Dermis microvascular lymphatic vessel endothelial cell (primary cell): ENCODE data around the gene NLRC5. TPM values are rescaled to one million over a fixed set of nuclear protein-coding genes. Genes with fewer than 3 reads are reported as not detected.
"Not testable (repeated sequence)": the region's sequence is repeated elsewhere in the genome, so short reads cannot be mapped to it uniquely, and the experiment has no call there.

ENCODE experiments used
- DNase-seq, 2 donors: peaks; one replicate each; pipeline versions ENCODE4 v3.0.0 to v3.0.0-alpha.2; 2010; ENCODE audit warnings: low read depth in 2 of 2
- total RNA-seq: library from RNA; depleted of rRNA; stranded (reverse); fragments of >200 nt; gene quantifications from 2 replicates; pipeline ENCODE4 v1.2.1, GENCODE V29; 2014

NLRC5 gene
- total RNA-seq, 1 donor from 2014 or later: 16.7 TPM

DNA sequence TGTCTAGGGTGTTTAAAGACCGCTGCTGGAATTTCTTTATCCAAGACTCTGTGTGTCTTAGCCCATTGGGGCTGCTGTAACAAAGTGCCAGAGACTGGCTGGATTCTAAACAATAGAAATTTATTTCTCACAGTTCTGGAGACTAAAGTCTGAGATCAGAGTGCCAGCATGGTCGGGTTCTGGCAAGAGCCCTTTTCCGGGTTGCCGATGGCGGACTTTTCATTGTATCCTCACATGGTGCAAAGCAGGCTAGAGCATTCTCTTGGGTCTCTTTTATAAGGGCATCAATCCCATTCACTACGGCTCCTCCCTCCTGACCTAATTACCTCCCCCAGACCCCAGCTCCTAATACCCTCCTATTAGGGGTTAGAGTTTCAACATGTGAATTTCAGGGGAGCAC lies 9.5 kb downstream of the NLRC5 start:
- no peak for DNase-seq

GRCh38 chr16:56999409-57000270 lies 10.3 kb downstream of the NLRC5 start:
- DNase-seq: no peak

DNA sequence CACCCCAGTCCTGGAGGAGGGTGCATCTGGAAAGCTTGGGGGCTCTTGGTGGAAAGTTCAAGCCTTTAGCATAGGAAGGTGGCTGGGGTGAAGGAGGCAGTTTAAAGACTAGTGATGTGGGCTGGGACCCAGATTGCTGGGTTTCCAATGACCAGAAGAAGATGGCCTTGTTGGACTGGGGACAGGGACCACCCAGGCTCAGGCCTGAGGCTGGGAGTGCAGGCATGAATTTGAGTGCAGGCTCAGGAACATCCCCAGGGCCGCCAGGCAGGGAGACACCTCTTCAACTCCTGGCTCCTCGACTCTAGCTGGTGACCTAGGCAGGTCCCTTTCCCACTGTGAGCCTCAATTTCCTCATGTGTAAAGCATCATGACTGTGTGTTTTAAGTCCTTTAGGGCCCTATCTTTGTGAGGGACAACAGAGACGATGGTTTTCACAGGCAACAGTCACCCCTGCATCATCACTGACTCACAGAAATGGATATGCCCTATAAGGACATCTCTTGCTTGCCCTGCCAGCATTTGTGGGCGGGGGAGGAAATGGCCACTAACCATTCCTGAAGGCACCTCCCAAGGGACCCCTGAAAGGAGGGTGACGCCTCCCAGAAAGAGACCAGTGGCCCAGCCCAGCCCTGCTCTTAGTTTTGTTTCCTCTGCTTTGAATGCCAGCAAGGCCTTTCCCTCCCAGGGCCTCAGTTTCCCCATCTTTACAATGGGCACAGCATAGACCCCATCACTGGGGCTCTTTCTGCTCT lies 11.1 kb downstream of the NLRC5 start:
- DNase-seq: peak; percentile 41 to 63

DNA sequence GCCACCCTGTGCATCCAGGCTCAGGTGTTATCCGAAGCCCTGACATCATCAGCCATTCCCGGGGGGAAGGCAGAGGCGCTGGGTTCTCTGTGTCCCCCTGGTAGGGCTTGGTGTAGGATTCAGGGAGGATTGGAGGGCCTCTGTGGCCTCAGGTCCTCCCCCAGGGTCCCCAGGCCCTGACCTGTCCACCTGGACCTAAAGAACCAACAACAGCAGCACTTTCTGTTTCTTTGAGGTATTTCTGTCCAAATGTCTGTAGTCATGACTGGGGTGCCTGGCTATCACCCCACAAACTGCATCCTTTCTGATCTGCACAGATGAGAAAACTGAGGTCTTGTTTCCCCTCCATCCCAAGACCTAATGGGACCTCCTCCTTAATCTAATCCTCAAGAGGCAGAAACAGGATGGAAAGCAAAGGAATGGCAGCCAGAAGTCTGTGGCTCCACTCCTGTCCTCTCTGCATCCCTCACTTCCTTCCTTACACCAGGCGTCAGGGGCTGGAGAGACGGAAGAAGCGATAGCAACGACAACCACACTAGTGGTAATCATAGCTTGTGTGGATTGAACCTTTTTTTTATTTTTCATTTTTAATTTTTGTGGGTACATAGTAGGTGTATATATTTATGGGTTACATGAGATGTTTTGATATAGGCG lies 11.8 kb downstream of the NLRC5 start:
- no peak for DNase-seq

GRCh38 chr16:57003439-57004386 lies 14.4 kb downstream of the NLRC5 start:
- DNase-seq: no peak

DNA sequence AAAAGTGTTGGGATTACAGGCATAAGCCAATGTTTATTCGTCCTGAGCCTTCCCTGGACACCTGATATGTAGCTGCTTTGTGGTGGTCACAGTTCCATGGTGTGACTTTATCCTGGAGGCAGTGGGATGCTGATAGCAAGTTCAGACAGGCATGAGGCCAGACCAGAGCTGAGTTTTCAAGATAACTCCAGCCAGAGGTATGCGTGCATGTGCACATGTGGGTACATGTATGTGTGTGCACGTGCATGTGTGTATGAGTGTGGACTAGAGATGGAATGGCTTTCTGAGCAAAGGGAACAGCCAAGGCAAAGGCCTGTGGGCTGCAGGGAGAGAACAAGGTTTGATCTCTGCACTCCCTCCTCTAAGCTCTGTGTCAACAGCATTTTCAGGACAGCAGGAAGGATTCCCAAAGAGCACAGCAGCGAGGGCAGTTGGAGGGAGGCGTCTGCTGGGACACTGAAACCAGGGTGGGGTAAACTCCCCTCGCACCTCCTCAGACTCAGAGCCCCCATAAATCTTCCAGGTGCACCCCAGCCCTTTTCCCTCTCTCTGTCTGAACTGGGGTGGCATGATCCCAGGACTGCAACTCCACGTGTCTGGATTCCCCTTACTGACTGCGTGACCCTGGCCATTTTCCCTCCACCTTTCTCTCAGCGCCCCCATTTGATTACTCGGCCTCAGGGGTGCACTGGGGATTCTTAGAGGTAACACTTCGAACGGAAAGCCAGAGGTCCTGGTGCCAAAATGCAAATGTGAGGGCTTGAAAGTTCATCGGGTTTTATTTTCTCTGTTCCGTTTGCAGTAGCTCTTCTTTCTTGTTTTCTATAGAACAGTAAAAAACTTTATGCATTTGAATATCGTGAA lies 15.3 kb downstream of the NLRC5 start:
- no peak for DNase-seq

- not testable (repeated sequence) for DNase-seq
Observed at GRCh38 chr16:57005597-57005996, 16.2 kb downstream of the NLRC5 start.

DNA sequence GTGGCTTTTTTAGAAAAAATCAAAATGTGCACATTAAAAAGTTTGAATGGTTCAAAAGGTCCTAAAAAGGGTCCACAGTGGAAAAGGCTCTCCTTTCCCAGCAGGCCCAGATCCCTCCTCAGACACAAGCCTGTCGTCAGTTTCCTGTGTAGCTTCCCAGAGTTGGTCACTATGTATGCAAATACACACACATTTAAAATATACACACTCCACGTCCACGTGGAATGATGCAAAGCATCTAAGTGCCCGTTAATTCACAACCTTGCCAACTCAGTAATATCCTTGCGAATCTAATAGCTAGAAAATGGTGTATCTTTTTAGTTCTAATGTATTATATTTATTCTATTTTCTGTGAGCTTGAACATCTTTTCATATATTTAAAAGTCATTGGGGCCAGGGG lies 17.7 kb downstream of the NLRC5 start:
- peak in 1 of 2 donors; percentile 17 for DNase-seq

GRCh38 chr16:57007530-57007929 lies 18.2 kb downstream of the NLRC5 start:
- no peak for DNase-seq

GRCh38 chr16:57008440-57008839 lies 19.1 kb downstream of the NLRC5 start:
- DNase-seq: no peak

DNA sequence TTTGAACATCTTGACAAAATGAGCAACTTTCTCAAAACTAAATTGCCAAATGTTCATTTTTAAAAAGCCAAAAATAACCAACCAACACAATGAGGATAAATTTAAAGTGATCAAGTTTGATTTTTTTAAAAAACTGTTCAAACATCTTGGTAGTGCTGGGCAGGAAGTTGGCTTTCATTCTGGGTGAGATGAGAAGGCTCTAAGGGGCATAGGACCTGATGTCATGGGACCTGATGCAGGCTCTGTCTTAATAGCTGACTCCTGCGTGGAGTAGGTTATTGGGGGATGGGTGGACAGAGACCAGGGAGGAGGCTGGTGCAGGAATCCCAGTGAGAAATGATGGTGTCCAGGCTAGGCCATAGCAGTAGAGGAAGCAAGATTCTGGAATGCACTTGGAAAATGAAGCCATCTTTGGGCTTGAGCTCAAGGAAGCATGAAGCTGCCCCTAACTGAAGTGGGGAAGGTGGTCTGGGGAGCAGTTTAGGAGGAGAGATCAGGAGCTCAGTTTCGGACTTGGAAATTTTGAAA lies 20.4 kb downstream of the NLRC5 start:
- DNase-seq: no peak

DNA sequence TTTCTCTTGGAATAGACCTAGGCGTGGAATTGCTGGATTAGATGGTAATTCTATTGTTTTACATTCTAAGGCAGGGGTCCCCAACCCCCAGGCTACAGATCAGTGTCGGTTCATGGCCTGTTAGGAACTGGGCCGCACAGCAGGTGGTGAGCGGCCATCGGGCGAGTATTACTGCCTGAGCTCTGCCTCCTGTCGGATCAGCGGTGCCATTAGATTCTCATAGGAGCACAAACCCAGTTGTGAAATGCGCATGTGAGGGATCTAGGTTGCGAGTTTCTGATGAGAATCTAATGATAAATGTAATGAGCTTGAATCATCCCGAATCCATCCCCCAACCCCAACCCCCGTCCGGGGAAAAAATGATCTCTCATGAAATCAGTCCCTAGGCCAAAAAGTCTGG lies 23.0 kb downstream of the NLRC5 start:
- no peak for DNase-seq

DNA sequence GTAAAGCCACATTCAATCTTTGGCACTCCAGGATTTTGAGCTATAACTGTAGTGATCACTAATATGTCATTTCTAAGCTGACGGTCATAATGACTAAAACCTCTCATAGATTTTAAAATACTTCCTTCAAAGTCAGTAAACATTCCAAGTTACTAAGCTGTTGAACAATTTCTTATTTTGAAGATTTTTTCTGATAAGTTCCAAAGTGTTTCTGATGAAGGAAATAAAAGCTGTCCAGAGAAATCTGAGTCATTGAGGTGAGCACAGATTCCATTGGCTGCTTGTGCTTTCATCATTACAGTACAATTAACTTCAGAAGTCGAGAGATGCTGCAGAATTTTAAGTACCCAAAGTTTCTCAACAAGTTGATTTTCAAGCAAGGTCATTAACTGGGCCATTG lies 23.9 kb downstream of the NLRC5 start:
- DNase-seq: peak in 1 of 2 donors; percentile 23

GRCh38 chr16:57013902-57014301 lies 24.5 kb downstream of the NLRC5 start:
- no peak for DNase-seq

GRCh38 chr16:57016301-57016700 lies 26.9 kb downstream of the NLRC5 start:
- no peak for DNase-seq

GRCh38 chr16:57016831-57017230 lies 27.5 kb downstream of the NLRC5 start:
- no peak for DNase-seq

DNA sequence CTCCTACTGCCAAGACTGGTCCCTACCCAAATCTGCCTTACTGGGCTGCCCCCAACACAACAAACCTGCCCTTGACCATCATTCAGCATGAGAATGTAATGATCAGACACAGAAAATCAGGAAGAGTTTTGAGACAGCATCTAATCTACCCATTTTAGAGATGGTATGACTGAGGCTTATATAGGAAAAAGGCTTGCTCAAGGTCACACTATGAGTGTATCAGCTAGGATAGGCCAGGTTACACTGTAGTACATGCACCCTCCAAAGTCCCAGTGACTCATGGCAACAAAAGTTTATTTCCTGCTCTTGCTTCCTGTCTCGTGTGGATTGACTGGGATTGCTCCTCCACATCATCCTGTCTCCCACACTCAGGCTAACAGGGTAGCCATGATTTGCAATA lies 27.9 kb downstream of the NLRC5 start:
- peak; percentile 75 to 90 for DNase-seq

DNA sequence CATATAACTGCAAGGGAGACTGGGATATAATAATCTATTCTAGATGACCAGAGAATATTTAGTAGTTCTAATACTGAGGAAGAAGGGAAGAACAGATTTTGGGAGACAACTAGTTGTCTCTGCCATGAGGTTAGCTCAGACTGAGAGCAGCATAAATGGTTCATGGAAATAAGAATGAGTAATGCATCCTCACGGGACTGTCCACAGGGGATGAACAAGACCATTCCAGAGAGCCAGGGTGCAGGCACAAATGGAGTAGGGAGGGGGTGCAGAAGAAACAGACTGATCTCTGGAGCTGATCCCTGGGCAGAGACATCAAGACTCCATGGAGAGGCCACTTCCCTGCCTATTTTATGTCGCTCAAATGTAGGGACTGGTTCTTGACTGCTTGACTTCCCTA lies 30.4 kb downstream of the NLRC5 start:
- no peak for DNase-seq

GRCh38 chr16:57020651-57021050 lies 31.3 kb downstream of the NLRC5 start:
- no peak for DNase-seq

DNA sequence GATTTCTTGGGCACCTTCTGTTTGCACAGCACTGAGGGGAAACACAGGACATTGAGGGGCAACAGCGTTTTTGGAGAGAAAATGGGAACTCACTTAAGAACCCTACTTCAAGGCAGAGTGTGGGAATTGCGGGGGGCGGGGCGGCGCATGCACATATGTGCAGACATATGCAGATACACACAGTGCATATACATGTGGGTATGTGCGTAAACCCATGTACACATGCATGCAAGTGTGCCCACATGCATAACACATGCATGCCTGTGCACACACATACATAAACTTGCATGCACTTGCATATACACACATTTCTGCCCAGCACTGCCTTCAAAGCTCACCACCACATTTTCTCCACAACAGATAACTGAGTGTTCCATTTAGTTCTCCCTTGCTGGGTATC lies 32.4 kb downstream of the NLRC5 start:
- DNase-seq: no peak
